Measurements from ENCODE around the gene MORC1.

The MORC1 gene

GRCh38 chr3:108936924-108937689 is 180.8 kb downstream of the MORC1 start:
- no peak for DNase-seq

GRCh38 chr3:108931035-108931434 is 186.9 kb downstream of the MORC1 start:
- no peak for DNase-seq

GRCh38 chr3:108918866-108919265 is 199.1 kb downstream of the MORC1 start:
- DNase-seq, result no peak

- no peak for DNase-seq
Observed at GRCh38 chr3:108914774-108915641, 202.9 kb downstream of the MORC1 start.

GRCh38 chr3:108909799-108910198 is 208.1 kb downstream of the MORC1 start:
- DNase-seq, result no peak

Data from GOT3 (cell line).